H1 (cell line): Measurements from ENCODE around the gene HABP2. TPM values are rescaled to one million over a fixed set of nuclear protein-coding genes. Genes with fewer than 3 reads are reported as not detected.

Experiments
- CTCF ChIA-PET: fragments of 300-600 bp; sonication (Branson Sonifier 250); formaldehyde crosslinking; loops from one replicate; lab custom pipeline; 2021; ENCODE audit not compliant: partially characterized antibody; lab: Charles Lee
- POLR2A ChIA-PET: fragments of 300-600 bp; sonication (Branson Sonifier 250); formaldehyde crosslinking; loops from one replicate; lab custom pipeline; 2021; ENCODE audit warnings: inconsistent platforms; ENCODE audit not compliant: partially characterized antibody; lab: Charles Lee
- DNase-seq, 2 experiments: peaks; one replicate each; pipeline versions ENCODE4 v3.0.0 to v3.0.0-alpha.2; 2010 to 2022; ENCODE audit warnings: low spot score in 2 of 2, low read depth in 1 of 2, mixed read lengths in 1 of 2
- FAIRE-seq: peaks from 2 replicates; lab custom pipeline; 2011; peaks lifted over from hg19 to GRCh38; lab: Jason Lieb, UNC
- H2AFZ ChIP-seq: 2 replicates; pipeline ENCODE4 v1.8.1; 2012; ENCODE audit warnings: low read length, inconsistent platforms
- H2AK5ac ChIP-seq: 2 replicates; pipeline ENCODE4 v1.6.1; 2013; ENCODE audit warnings: low read depth, low read length
- H2BK120ac ChIP-seq: replicated peaks from 2 replicates; pipeline ENCODE3; 2013; ENCODE audit warnings: low read depth, low read length, inconsistent platforms
- H2BK12ac ChIP-seq: 2 replicates; pipeline ENCODE4 v1.6.1; 2013; ENCODE audit warnings: low read depth, low read length
- H2BK15ac ChIP-seq: 2 replicates; pipeline ENCODE4 v1.6.1; 2013; ENCODE audit warnings: low read length
- H2BK20ac ChIP-seq: 2 replicates; pipeline ENCODE4 v1.6.1; 2013; ENCODE audit warnings: low read length
- H2BK5ac ChIP-seq: 2 replicates; pipeline ENCODE4 v1.6.1; 2013; ENCODE audit warnings: low read depth, low read length
- H3K14ac ChIP-seq: 2 replicates; pipeline ENCODE4 v1.6.1; 2013; ENCODE audit warnings: inconsistent platforms; ENCODE audit not compliant: insufficient read length
- H3K18ac ChIP-seq: 2 replicates; pipeline ENCODE4 v1.6.1; 2013; ENCODE audit warnings: low read length; ENCODE audit errors: extremely low read depth
- H3K23ac ChIP-seq: 2 replicates; pipeline ENCODE4 v1.6.1; 2013; ENCODE audit warnings: inconsistent platforms; ENCODE audit not compliant: insufficient read length
- H3K23me2 ChIP-seq: 2 replicates; pipeline ENCODE4 v1.6.1; 2013; ENCODE audit warnings: low read depth, low read length
- H3K27ac ChIP-seq: 2 replicates; pipeline ENCODE4 v1.6.1; 2011; ENCODE audit warnings: low read depth, low read length, inconsistent platforms
- H3K27me3 ChIP-seq, 4 experiments: replicated peaks in 1 of 4; 1 replicate in 1 of 4; 2 replicates in 3 of 4; pipeline versions ENCODE4 v1.6.1 to v1.8.1; 2011 to 2013; ENCODE audit warnings: low read length in 3 of 4, mild to moderate bottlenecking in 3 of 4, inconsistent platforms in 2 of 4, mixed read lengths in 2 of 4, moderate library complexity in 1 of 4; ENCODE audit not compliant: control insufficient read depth in 3 of 4, insufficient read depth in 3 of 4; ENCODE audit errors: extremely low read depth in 1 of 4
- H3K36me3 ChIP-seq, 4 experiments: 2 replicates each; pipeline versions ENCODE4 v1.6.1 to v1.8.1; 2011 to 2013; ENCODE audit warnings: mild to moderate bottlenecking in 4 of 4, low read length in 3 of 4, moderate library complexity in 2 of 4, control low read depth in 1 of 4, inconsistent platforms in 1 of 4; ENCODE audit not compliant: insufficient read depth in 4 of 4, control insufficient read depth in 2 of 4
- H3K4ac ChIP-seq: replicated peaks from 2 replicates; pipeline ENCODE3; 2013; ENCODE audit warnings: low read length, low read depth, mixed read lengths, inconsistent platforms; ENCODE audit not compliant: insufficient read length
- H3K4me1 ChIP-seq, 4 experiments: replicated peaks in 1 of 4; 1 replicate in 1 of 4; 2 replicates in 3 of 4; pipeline versions ENCODE4 v1.6.1 to v1.8.1; 2011 to 2013; ENCODE audit warnings: low read length in 3 of 4, inconsistent platforms in 2 of 4, mixed read lengths in 1 of 4; ENCODE audit not compliant: insufficient read depth in 4 of 4, control insufficient read depth in 3 of 4
- H3K4me2 ChIP-seq, 2 experiments: 2 replicates each; pipeline versions ENCODE4 v1.6.1 to v1.8.1; 2011 to 2013; ENCODE audit warnings: low read depth in 2 of 2, low read length in 2 of 2, control low read depth in 1 of 2, inconsistent platforms in 1 of 2, mild to moderate bottlenecking in 1 of 2; ENCODE audit not compliant: insufficient read depth in 1 of 2
- H3K4me3 ChIP-seq, 4 experiments: fragments of 200-600, 300-600 bp in 1 of 4; sonication (generic), shearing (Covaris generic), sonication (Bioruptor Twin) in 1 of 4; 2 replicates each; pipeline versions ENCODE4 v1.5.1 to v1.8.1; 2011 to 2016; ENCODE audit warnings: low read length in 4 of 4, low read depth in 3 of 4, control low read depth in 2 of 4, inconsistent platforms in 2 of 4, mild to moderate bottlenecking in 2 of 4, mixed read lengths in 1 of 4, moderate library complexity in 1 of 4; ENCODE audit not compliant: insufficient read depth in 2 of 4; ENCODE audit errors: extremely low read depth in 1 of 4
- H3K56ac ChIP-seq: replicated peaks from 2 replicates; pipeline ENCODE3; 2013; ENCODE audit warnings: low read depth, mild to moderate bottlenecking, mixed read lengths, low read length, inconsistent platforms; ENCODE audit not compliant: insufficient read length
- H3K79me1 ChIP-seq: 2 replicates; pipeline ENCODE4 v1.6.1; 2013; ENCODE audit warnings: low read depth, low read length, control low read depth
- H3K79me2 ChIP-seq, 2 experiments: 2 replicates each; pipeline versions ENCODE4 v1.6.1 to v1.8.1; 2012 to 2013; ENCODE audit warnings: low read length in 2 of 2, mild to moderate bottlenecking in 2 of 2, inconsistent platforms in 1 of 2; ENCODE audit not compliant: insufficient read depth in 2 of 2, control insufficient read depth in 1 of 2
- H3K9ac ChIP-seq, 4 experiments: replicated peaks in 1 of 4; 1 replicate in 1 of 4; 2 replicates in 3 of 4; pipeline versions ENCODE4 v1.6.1 to v1.8.1; 2011 to 2013; ENCODE audit warnings: low read depth in 3 of 4, low read length in 3 of 4, control low read depth in 2 of 4, mild to moderate bottlenecking in 2 of 4, moderate library complexity in 2 of 4, inconsistent platforms in 1 of 4; ENCODE audit errors: extremely low read depth in 1 of 4
- H3K9me3 ChIP-seq, 2 experiments: 2 replicates each; pipeline versions ENCODE4 v1.6.1 to v1.8.1; 2012 to 2013; ENCODE audit warnings: mild to moderate bottlenecking in 2 of 2, moderate library complexity in 2 of 2, control low read depth in 1 of 2, inconsistent platforms in 1 of 2, low read depth in 1 of 2, low read length in 1 of 2, mixed read lengths in 1 of 2; ENCODE audit not compliant: insufficient read depth in 2 of 2
- H4K20me1 ChIP-seq, 2 experiments: replicated peaks in 1 of 2; 2 replicates each; pipeline versions ENCODE3 to v1.8.1; 2011 to 2013; ENCODE audit warnings: inconsistent platforms in 2 of 2, low read length in 2 of 2, mild to moderate bottlenecking in 1 of 2; ENCODE audit not compliant: insufficient read depth in 2 of 2, control insufficient read depth in 1 of 2
- H4K5ac ChIP-seq: 2 replicates; pipeline ENCODE4 v1.6.1; 2013; ENCODE audit warnings: low read length, low read depth, mixed read lengths, inconsistent platforms; ENCODE audit not compliant: insufficient read length
- H4K8ac ChIP-seq: 2 replicates; pipeline ENCODE4 v1.8.0; 2013; ENCODE audit warnings: mild to moderate bottlenecking, moderate library complexity, low read length, inconsistent platforms; ENCODE audit not compliant: insufficient read depth; ENCODE audit errors: extremely low read depth
- H4K91ac ChIP-seq: replicated peaks from 2 replicates; pipeline ENCODE3; 2013; ENCODE audit warnings: low read length, mixed read lengths, inconsistent platforms; ENCODE audit not compliant: insufficient read length
- ASH2L ChIP-seq: fragments of 200-600, 300-600 bp; sonication (generic); IDR thresholded peaks from one replicate; pipeline ENCODE4 v1.7.1; 2017; ENCODE audit warnings: low read length
- CEBPB ChIP-seq: IDR thresholded peaks from 2 replicates; pipeline ENCODE4 v1.6.1; 2012; ENCODE audit warnings: low read depth, low read length
- CHD1 ChIP-seq: IDR thresholded peaks from 2 replicates; pipeline ENCODE4 v1.6.1; 2012; ENCODE audit warnings: low read depth, low read length, improper control_type of control experiment
- FOSL1 ChIP-seq: IDR thresholded peaks from 2 replicates; pipeline ENCODE4 v1.6.1; 2011; ENCODE audit warnings: mild to moderate bottlenecking, low read depth, low read length, moderate library complexity; ENCODE audit not compliant: insufficient read depth
- KDM5A ChIP-seq: fragments of 200-600 bp; IDR thresholded peaks from 2 replicates; pipeline ENCODE4 v1.7.1; 2012; ENCODE audit warnings: mild to moderate bottlenecking, low read length, inconsistent platforms, mixed read lengths
- NRF1 ChIP-seq: IDR thresholded peaks from 2 replicates; pipeline ENCODE4 v1.6.1; 2011; ENCODE audit warnings: mild to moderate bottlenecking, low read depth, low read length, improper control_type of control experiment
- POLR2A ChIP-seq, 2 experiments: IDR thresholded peaks; 1 replicate in 1 of 2; 2 replicates in 1 of 2; pipeline ENCODE4 v1.6.1; 2011; ENCODE audit warnings: low read depth in 2 of 2, low read length in 2 of 2, mild to moderate bottlenecking in 2 of 2; ENCODE audit errors: control extremely low read depth in 1 of 2
- RFX5 ChIP-seq: IDR thresholded peaks from 2 replicates; pipeline ENCODE4 v1.6.1; 2011; ENCODE audit warnings: low read depth, low read length, improper control_type of control experiment, borderline replicate concordance
- RNF2 ChIP-seq: fragments of 200-900, 300-1000 bp; sonication (generic); IDR thresholded peaks from 2 replicates; pipeline ENCODE4 v1.7.1; 2016; ENCODE audit warnings: borderline replicate concordance, low read depth, mild to moderate bottlenecking, antibody characterized with exemption, low read length; ENCODE audit not compliant: poor library complexity, severe bottlenecking; ENCODE audit errors: missing control alignments
- RXRA ChIP-seq: IDR thresholded peaks from 2 replicates; pipeline ENCODE4 v1.6.1; 2011; ENCODE audit warnings: low read depth, mild to moderate bottlenecking, low read length, moderate library complexity; ENCODE audit not compliant: insufficient read depth
- SIRT6 ChIP-seq: IDR thresholded peaks from one replicate; pipeline ENCODE4 v1.7.1; 2012; ENCODE audit warnings: low read length, inconsistent platforms
- SP1 ChIP-seq: IDR thresholded peaks from 2 replicates; pipeline ENCODE4 v1.6.1; 2011; ENCODE audit warnings: low read depth, low read length
- TAF1 ChIP-seq: IDR thresholded peaks from 2 replicates; pipeline ENCODE4 v1.6.1; 2011; ENCODE audit warnings: mild to moderate bottlenecking, low read depth, low read length
- TBP ChIP-seq: IDR thresholded peaks from 2 replicates; pipeline ENCODE4 v1.6.1; 2011; ENCODE audit warnings: low read depth, low read length, improper control_type of control experiment
- WGBS, 2 experiments: shearing (Covaris generic) in 1 of 2; methylation state at CpG; one replicate each; pipeline versions ENCODE4 v1.1.6 to v1.1.7; 2013 to 2015; ENCODE audit warnings: low lambda C conversion rate in 2 of 2, mixed read lengths in 2 of 2, inconsistent platforms in 1 of 2, low coverage in 1 of 2, missing lambda C conversion rate in 1 of 2; ENCODE audit not compliant: insufficient replicate concordance in 2 of 2, insufficient coverage in 1 of 2, insufficient read length in 1 of 2; ENCODE audit errors: extremely low coverage in 1 of 2, missing lambda C conversion rate in 1 of 2; 5-methylcytosine and 5-hydroxymethylcytosine counted together
- polyA plus RNA-seq, 7 experiments: library from polyadenylated mRNA; depleted of rRNA in 3 of 7; stranded (reverse) in 5 of 7; unstranded in 2 of 7; fragments of >200 nt in 5 of 7; fragments of 200-250 nt in 2 of 7; gene quantifications; 1 replicate in 5 of 7; 2 replicates in 1 of 7; 4 replicates in 1 of 7; pipeline versions ENCODE4 v1.2.1 to v1.2.3, GENCODE V29; 2011 to 2013; ENCODE audit warnings: missing spikeins in 2 of 7, mixed read lengths in 2 of 7
- total RNA-seq: library from RNA; stranded (reverse); fragmentation: NEBNext Ultra II Directional; extraction: Animal tissue kit (Norgen Biotek cat#: 25700); gene quantifications from 2 replicates; pipeline ENCODE4 v1.2.1, GENCODE V29; 2021

HABP2 gene
- total and polyA plus RNA-seq, 2 of the 8 experiments (the other 6 are each of a cell fraction or from before 2014, with no cell fraction given), result not detected

GRCh38 chr10:113524539-113525490, 28.0 kb upstream of the HABP2 start:
- no peak overlapping the region for H2AFZ ChIP-seq
- no peak overlapping the region for H4K8ac ChIP-seq
- no peak overlapping the region for H4K5ac ChIP-seq
- no peak overlapping the region for H2BK5ac ChIP-seq
- H3K79me2 ChIP-seq, result no peaks in the 10 kb centered on the region
- no peak overlapping the region for H2BK12ac ChIP-seq
- H3K79me1 ChIP-seq, result no peaks in the 10 kb centered on the region
- no peak overlapping the region for H3K4me3 ChIP-seq
- WGBS, 2 experiments, result 88% methylated on average over 11 of the region's 11 CpGs; no CpG with 5 or more reads in 1 of the 2 experiments
- ChIA-PET POLR2A (no interaction called here), CTCF (interaction anchor here (0.7 to 8.0 kb wide), 12 partner anchors 11 to 309 kb away, joined by 3 to 51 read pairs (median 5); no protein-coding TSS in a partner anchor)
- no peak overlapping the region for H3K23ac ChIP-seq
- no peak overlapping the region for H4K91ac ChIP-seq
- FAIRE-seq, result no peak
- H3K27ac ChIP-seq, result no peak overlapping the region
- H3K4me2 ChIP-seq, result no peak overlapping the region
- no peak overlapping the region for H2BK20ac ChIP-seq
- no peak overlapping the region for H2BK15ac ChIP-seq
- no peak for DNase-seq
- H3K9ac ChIP-seq, result no peak overlapping the region
- H3K23me2 ChIP-seq, result no peaks in the 10 kb centered on the region
- H2AK5ac ChIP-seq, result no peak overlapping the region
- no peaks in the 10 kb centered on the region for H4K20me1 ChIP-seq
- H3K56ac ChIP-seq, result no peak overlapping the region
- no peak overlapping the region for H3K18ac ChIP-seq
- H3K4ac ChIP-seq, result no peak overlapping the region
- no peaks in the 10 kb centered on the region for H3K4me1 ChIP-seq
- no peak overlapping the region for H2BK120ac ChIP-seq
- H3K36me3 ChIP-seq, result no peaks in the 10 kb centered on the region
- peaks cover 0 to 2% (median 0%) of the 10 kb centered on the region in 4 experiments; a peak in 2 of 7 replicates for H3K27me3 ChIP-seq
- H3K9me3 ChIP-seq, result no peaks in the 10 kb centered on the region
- H3K14ac ChIP-seq, result no peak overlapping the region
- TF ChIP-seq POLR2A (IDR thresholded peaks at IDR 0.05; ENCODE audit: control extremely low read depth in 1 of 2, low read depth in 2 of 2, low read length in 2 of 2), result no peak
- TF ChIP-seq NRF1, result no peak
- no peak for TF ChIP-seq ASH2L
- no peak for TF ChIP-seq CEBPB
- TF ChIP-seq TAF1, result no peak
- no peak for TF ChIP-seq KDM5A
- TF ChIP-seq RFX5, result no peak
- no peak for TF ChIP-seq SP1
- TF ChIP-seq SIRT6, result no peak
- no peak for TF ChIP-seq TBP
- TF ChIP-seq RXRA, result no peak
- TF ChIP-seq RNF2, result no peak
- TF ChIP-seq CHD1, result no peak
- TF ChIP-seq FOSL1, result no peak
